Left kidney (tissue), 2 donors: ENCODE measurements around the gene UGT1A8. TPM values are rescaled to one million over a fixed set of nuclear protein-coding genes. Genes with fewer than 3 reads are reported as not detected.

ENCODE experiments used
- DNase-seq: peaks from one replicate; pipeline ENCODE4 v3.0.0-alpha.2; 2013
- polyA plus RNA-seq: library from polyadenylated mRNA; unstranded; fragments of 120-200 nt; gene quantifications from one replicate; pipeline ENCODE4 v1.2.1, GENCODE V29; 2013; ENCODE audit not compliant: insufficient read length

UGT1A8 gene
- polyA plus RNA-seq, 1 donor, result not detected

- DNase-seq, result no peak
Observed at GRCh38 chr2:233764761-233765160, 147.3 kb downstream of the UGT1A8 start.

DNA sequence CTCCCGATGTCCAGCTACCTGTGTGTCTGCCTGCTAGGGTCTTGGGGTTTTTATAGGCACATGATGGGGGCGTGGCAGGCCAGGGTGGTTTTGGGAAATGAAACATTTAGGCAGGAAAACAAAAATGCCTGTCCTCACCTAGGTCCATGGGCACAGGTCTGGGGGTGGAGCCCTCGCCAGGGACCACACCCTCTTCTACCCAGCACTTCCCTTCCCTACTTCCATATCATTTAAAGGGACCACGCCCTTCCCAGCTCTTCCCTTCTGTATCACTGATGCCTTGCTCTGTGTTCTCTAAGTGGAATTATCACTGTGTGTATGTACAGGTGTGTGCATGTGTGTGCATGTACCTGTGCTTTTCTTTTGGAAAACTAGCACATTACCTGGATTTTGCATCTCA is 149.0 kb downstream of the UGT1A8 start:
- DNase-seq, result no peak

GRCh38 chr2:233768076-233768475 is 150.6 kb downstream of the UGT1A8 start:
- DNase-seq, result no peak

- DNase-seq, result no peak
Observed at GRCh38 chr2:233769260-233769659, 151.8 kb downstream of the UGT1A8 start.

DNA sequence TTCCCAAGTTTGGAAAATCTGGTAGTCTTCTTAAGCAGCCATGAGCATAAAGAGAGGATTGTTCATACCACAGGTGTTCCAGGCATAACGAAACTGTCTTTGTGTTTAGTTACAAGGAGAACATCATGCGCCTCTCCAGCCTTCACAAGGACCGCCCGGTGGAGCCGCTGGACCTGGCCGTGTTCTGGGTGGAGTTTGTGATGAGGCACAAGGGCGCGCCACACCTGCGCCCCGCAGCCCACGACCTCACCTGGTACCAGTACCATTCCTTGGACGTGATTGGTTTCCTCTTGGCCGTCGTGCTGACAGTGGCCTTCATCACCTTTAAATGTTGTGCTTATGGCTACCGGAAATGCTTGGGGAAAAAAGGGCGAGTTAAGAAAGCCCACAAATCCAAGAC is 154.7 kb downstream of the UGT1A8 start:
- no peak for DNase-seq

DNA sequence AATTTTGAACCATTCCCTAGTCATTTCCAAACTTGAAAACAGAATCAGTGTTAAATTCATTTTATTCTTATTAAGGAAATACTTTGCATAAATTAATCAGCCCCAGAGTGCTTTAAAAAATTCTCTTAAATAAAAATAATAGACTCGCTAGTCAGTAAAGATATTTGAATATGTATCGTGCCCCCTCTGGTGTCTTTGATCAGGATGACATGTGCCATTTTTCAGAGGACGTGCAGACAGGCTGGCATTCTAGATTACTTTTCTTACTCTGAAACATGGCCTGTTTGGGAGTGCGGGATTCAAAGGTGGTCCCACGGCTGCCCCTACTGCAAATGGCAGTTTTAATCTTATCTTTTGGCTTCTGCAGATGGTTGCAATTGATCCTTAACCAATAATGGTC is 155.2 kb downstream of the UGT1A8 start:
- DNase-seq, result no peak

- DNase-seq, result no peak
Observed at GRCh38 chr2:233773854-233774253, 156.4 kb downstream of the UGT1A8 start.

DNA sequence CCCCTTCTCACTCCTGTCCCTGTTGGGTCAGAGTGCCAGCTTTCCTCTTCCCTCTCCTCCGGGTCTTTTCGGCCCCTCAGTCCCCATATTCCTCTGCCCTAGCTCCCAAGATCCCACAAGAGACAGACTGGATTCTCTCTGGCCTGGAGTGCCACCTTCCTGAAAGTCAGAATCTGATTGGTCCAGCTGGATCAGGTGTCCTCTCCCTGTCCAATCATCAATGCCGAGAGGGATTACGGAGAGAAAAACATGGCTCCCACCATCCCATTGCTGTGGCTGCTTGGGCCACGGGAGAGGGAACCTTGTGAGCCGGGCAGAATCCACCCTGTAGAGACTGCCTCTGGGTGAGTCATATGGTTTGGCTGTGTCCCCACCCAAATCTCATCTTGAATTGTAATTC is 158.0 kb downstream of the UGT1A8 start:
- DNase-seq, result no peak

DNA sequence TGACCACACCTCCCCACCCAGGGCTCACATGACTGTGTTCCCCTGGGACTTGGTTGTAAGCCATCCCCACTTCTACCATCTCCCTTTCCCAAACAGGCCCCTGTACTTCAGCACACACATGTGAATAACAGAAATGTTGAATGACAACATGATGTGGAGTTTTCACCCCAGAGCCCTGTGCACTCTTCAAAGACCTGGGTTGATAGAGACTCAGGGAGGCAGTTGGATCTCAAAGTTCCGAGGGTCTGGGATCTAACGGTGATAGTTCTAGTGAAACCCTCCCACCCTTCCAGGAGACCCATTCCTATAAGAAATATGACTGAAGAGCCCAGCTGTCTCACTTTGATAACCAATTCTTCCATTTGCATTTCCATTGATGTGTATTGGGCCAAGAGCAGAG is 160.6 kb downstream of the UGT1A8 start, which contains the start of gene MROH2A:
TSS of gene MROH2A (plus strand) at position 301 of the 400 bp plus-strand sequence. CDS start 1,029 bp downstream, outside the sequence.
- DNase-seq, result no peak

- DNase-seq, result no peak
Observed at GRCh38 chr2:233779722-233780121, 162.3 kb downstream of the UGT1A8 start.

- no peak for DNase-seq
Observed at GRCh38 chr2:233780771-233781170, 163.3 kb downstream of the UGT1A8 start.

DNA sequence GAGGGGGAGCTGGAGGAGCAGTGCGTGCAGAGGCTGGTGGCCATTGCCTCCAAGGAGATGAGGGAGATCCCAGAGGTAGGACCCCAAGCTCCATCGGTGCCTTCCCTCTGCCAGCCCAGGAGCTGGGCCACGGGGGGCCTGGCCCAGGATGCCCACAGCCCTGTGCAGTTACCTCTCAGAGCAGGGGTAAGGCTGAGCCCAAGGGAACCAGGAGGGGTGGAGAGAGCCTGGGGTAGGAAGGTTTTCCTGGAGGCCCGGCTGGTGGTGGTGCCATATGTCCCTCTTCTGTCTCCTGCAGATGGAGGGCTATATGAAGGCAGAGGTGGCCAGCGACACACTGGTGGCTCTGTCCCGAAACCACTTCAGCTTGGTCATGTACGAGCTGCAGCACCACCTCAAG is 172.1 kb downstream of the UGT1A8 start:
- no peak for DNase-seq

DNA sequence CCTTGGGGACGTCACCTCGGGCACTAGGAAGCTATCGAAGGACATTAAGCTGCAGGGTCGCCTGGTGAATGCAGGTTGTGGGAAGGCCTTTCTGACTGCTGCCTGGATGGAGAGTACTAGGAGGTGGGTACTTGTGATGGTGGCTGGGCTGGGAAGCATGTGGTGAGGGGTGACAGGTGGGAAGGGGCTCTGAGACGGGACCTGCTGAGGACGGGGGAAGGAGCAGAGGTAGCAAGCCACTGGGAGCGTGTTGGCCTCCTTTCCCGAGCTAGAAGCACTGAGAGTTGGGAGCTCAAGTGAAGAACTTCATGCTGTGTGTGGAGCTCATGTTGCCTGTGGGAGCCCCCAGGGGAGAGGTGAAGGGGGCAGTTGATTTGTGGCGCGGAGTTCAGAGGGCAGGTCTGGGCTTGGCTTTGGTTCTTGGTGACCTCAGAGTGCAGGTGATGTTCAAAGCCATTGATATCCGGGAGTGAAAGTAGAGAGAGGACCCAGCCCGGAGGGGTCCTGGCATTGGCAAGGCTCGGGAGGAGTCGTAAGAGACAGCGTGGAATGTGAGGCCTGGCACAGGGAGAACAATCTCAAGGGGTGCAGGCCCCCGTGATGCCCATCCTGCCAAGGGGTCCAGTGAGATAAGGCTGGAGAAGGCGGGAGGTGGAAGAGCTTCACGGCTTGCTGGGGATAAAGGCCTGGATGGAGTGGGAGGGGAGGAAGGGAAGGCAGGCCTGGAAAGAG is 173.9 kb downstream of the UGT1A8 start:
- DNase-seq, result no peak

GRCh38 chr2:233791883-233792329 is 174.5 kb downstream of the UGT1A8 start:
- DNase-seq, result no peak

GRCh38 chr2:233792720-233793119 is 175.3 kb downstream of the UGT1A8 start:
- no peak for DNase-seq

DNA sequence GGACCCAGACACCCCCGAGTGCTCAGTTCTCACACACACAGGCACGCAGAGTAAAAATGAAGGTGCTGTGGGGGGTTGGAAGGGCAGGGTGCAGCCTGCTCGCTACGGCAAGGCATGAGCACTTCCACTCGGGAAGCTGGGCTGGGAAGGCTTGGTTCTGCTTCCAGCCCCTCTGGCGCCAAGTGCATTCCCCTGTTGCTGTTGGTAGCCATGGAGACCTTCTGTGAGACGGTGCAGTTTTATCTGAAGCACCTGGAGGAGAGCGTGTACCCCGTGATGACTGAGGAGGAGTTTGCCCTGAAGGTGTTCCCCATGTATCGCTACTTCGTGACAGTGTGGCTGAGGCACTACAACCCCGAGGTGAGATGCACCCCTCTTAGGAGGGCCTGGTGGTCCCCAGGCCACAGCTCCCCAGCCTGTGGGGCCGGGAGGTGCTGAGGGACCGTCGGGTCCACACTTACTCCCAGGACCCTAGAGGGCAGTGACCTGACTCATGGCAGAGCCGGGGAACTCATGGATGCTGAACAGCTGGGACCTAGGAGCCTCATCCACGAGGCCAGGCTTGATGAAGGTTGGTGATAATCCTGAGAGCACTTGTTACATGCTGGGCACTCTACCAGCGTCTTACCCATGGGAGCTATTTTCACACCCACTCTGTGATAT is 176.2 kb downstream of the UGT1A8 start:
- no peak for DNase-seq

DNA sequence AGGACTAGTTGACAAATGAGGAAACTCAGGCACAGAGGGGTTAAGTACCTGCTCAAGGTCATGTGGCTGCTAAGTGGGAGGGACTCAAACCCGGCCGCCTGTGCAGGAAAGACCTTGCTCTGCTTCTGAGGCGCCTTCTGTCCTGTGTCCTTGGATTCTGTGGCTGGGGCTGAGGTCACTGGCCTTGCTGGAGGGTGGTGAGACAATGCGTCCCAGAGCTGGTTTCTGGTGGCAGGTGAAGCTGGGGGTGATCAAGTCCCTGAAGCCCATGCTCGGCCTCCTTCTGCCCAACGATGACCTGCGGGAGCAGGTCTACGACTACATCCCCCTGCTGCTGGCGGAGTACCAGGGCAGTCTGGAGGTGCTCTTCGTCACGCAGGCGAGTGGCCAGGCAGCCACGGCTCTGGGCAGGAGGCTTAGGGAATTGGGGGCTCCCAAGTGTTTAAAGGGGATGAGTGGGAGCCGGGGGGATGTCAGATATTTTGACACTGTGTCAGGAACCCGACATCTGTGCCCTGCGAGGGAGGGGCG is 176.8 kb downstream of the UGT1A8 start:
- DNase-seq, result no peak

- no peak for DNase-seq
Observed at GRCh38 chr2:233795735-233796171, 178.3 kb downstream of the UGT1A8 start.

- no peak for DNase-seq
Observed at GRCh38 chr2:233796254-233796653, 178.8 kb downstream of the UGT1A8 start.

GRCh38 chr2:233798335-233799086 is 181.1 kb downstream of the UGT1A8 start:
- DNase-seq, result no peak

DNA sequence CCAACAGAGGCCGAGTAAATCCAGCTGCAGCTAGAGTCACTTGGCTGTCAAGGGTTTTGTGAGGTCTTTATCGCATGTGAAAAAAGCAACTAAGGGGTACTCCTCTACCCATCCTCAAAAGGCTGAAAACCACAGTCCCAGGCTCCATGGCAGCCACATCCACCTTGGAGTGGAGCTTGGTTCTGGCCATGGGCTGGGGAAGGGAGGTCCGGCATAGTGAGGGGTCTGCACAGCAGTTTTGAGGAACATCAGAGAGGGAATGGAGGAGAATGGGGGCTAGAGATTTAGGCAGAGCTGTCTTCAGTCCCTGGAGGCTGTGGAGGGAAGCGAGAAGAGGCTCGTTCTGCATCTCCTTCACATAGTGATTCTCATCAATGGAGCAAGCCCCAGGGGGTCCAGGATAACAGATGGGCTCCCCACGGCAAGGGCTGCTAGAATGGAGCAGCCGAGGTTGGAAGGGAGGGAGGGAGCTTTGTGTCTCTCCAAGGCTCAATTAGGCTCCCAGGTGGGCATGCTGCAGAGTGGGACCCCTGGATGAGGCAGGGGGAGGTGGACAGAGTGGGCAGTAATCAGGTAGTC is 181.7 kb downstream of the UGT1A8 start:
- DNase-seq, result no peak

- DNase-seq, result no peak
Observed at GRCh38 chr2:233799716-233800115, 182.3 kb downstream of the UGT1A8 start.
